ENCODE measurements around the gene GRID1.
"Not testable (repeated sequence)": the region's sequence is repeated elsewhere in the genome, so short reads cannot be mapped to it uniquely, and the experiment has no call there.

The GRID1 gene

GRCh38 chr10:86391236-86391840 is 24.7 kb upstream of the GRID1 start:
- H3K27ac ChIP-seq, result no peak overlapping the region
- TF ChIP-seq CTCF (IDR thresholded peaks at IDR 0.05) (no peak), ZFX (IDR thresholded peaks at IDR 0.05; ENCODE audit: borderline replicate concordance) (no peak)

GRCh38 chr10:86390337-86391120 is 23.9 kb upstream of the GRID1 start:
- no peak for TF ChIP-seq ZFX (IDR thresholded peaks at IDR 0.05; ENCODE audit: borderline replicate concordance)
- TF ChIP-seq CTCF (IDR thresholded peaks at IDR 0.05), result no peak
- H3K27ac ChIP-seq, result no peak overlapping the region

GRCh38 chr10:86389441-86390193 is 23.0 kb upstream of the GRID1 start:
- TF ChIP-seq ZFX (IDR thresholded peaks at IDR 0.05; ENCODE audit: borderline replicate concordance) (no peak), CTCF (IDR thresholded peaks at IDR 0.05) (peak; percentile 17)
- no peak overlapping the region for H3K27ac ChIP-seq

GRCh38 chr10:86389109-86389440 is 22.5 kb upstream of the GRID1 start:
- not testable (repeated sequence) for H3K27ac ChIP-seq

GRCh38 chr10:86388119-86388704 is 21.6 kb upstream of the GRID1 start:
- H3K27ac ChIP-seq, result no peak overlapping the region
- TF ChIP-seq ZFX (IDR thresholded peaks at IDR 0.05; ENCODE audit: borderline replicate concordance) (no peak), CTCF (IDR thresholded peaks at IDR 0.05) (no peak)

- H3K27ac ChIP-seq, result no peak overlapping the region
- TF ChIP-seq ZFX (IDR thresholded peaks at IDR 0.05; ENCODE audit: borderline replicate concordance), result no peak
- no peak for TF ChIP-seq CTCF (IDR thresholded peaks at IDR 0.05)
These were observed 20.7 kb upstream of the GRID1 start for GRCh38 chr10:86387178-86387794.

GRCh38 chr10:86385806-86386205 is 19.2 kb upstream of the GRID1 start:
- TF ChIP-seq CTCF (IDR thresholded peaks at IDR 0.05) (no peak), ZFX (IDR thresholded peaks at IDR 0.05; ENCODE audit: borderline replicate concordance) (no peak)
- no peak overlapping the region for H3K27ac ChIP-seq

Data from 22Rv1 (cell line).